Measurements from ENCODE around the gene PLSCR3. TPM values are rescaled to one million over a fixed set of nuclear protein-coding genes. Genes with fewer than 3 reads are reported as not detected.

Gene PLSCR3
- total and polyA plus RNA-seq, 10 donors, result 31.3 to 63.2 (median 46.1) TPM

DNA sequence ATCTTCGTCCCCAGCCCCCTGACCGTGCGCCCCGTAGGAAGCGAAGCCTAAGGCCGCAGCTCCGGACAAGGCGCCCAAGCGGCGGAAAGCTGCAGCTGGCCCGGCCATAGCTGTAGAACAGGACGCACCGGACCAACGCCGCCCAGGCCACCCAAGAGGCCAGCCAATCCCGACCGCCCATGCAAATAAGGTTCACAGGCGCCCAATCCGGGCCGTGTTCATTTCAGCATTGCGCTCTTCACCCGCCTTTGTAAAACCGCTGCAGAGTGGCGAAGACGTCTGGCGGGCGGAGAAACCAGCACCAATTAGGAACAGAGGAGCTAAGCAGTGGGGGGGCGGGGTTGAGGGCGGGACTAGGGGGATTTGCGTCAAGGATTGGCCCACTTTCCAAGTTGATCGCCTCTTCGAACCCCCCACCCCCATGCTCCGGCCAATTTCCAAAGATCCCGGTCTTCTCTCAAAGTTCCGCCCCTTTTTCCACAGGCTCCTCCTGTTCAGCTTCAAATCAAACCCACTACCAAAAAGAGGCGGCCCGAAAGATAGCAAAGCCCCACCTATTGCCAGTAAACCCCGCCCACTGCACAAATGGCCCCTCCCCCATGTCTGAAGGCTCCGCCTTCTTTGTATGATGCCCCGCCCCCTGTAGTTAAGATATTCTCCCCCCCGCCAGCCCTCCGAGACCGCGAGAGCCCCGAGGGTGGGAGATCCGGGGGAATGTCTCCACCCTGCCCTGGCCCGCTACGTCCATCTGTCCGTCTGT is 9.8 kb upstream of the PLSCR3 start, which contains the start of gene TMEM256:
TSS of gene TMEM256 (minus strand) at position 121 of the 760 bp plus-strand sequence. CDS start at position 108, 13 bp downstream.
- peak within 1 kb of the TSS; percentile 72 to 91 (median 83) for H3K27ac ChIP-seq
- H3K9me3 ChIP-seq, result no peaks in the 10 kb centered on the region
- H3K36me3 ChIP-seq, result no peaks in the 10 kb centered on the region
- TF ChIP-seq POLR2A (IDR thresholded peaks at IDR 0.05), result peak in 2 of 3 donors; percentile 10 to 89
- peak; percentile 96 to 98 (median 97) for TF ChIP-seq POLR2AphosphoS5 (IDR thresholded peaks at IDR 0.05)
- TF ChIP-seq, protein P1, sequence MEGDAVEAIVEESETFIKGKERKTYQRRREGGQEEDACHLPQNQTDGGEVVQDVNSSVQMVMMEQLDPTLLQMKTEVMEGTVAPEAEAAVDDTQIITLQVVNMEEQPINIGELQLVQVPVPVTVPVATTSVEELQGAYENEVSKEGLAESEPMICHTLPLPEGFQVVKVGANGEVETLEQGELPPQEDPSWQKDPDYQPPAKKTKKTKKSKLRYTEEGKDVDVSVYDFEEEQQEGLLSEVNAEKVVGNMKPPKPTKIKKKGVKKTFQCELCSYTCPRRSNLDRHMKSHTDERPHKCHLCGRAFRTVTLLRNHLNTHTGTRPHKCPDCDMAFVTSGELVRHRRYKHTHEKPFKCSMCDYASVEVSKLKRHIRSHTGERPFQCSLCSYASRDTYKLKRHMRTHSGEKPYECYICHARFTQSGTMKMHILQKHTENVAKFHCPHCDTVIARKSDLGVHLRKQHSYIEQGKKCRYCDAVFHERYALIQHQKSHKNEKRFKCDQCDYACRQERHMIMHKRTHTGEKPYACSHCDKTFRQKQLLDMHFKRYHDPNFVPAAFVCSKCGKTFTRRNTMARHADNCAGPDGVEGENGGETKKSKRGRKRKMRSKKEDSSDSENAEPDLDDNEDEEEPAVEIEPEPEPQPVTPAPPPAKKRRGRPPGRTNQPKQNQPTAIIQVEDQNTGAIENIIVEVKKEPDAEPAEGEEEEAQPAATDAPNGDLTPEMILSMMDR (IDR thresholded peaks at IDR 0.05 in 8 of 11, conservative IDR thresholded peaks at IDR 0.05 in 3 of 11), result peak in 2 of 11 experiments; percentile 27 to 47
- WGBS, 5 donors, result 0 to 1% (median 0%) methylated on average over 31 to 49 of the region's 49 CpGs
- H3K4me3 ChIP-seq, result peak within 1 kb of the TSS; percentile 46 to 90 (median 66)
- H3K27me3 ChIP-seq (replicated peaks in 1 of 7), result peaks cover 0 to 30% (median 7%) of the 10 kb centered on the region in 7 donors
- intact Hi-C loops (cut with DNase I; ENCODE audit: low total_unique reads), result no loop called here
- DNase-seq, result peak; percentile 98
- peaks cover 8 to 43% (median 26%) of the 10 kb centered on the region in 6 donors for H3K4me1 ChIP-seq

DNA sequence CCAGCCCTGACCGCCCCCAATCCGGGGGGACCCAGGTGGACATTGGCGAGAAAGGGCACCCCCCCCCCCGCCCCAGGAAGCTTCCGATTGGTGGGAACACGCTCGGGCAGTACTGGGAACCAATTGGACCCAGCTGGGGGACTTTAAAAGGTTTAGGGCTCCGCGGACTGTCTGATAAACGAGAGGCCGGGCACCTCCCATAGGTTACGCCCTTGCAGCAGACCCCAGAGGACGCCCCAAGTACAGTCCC is 9.3 kb upstream of the PLSCR3 start:
- intact Hi-C loops (cut with DNase I; ENCODE audit: low total_unique reads), result no loop called here
- TF ChIP-seq, protein P1 (IDR thresholded peaks at IDR 0.05 in 8 of 11, conservative IDR thresholded peaks at IDR 0.05 in 3 of 11), result peak in 1 of 11 experiments; percentile 7
- no peak for TF ChIP-seq POLR2A (IDR thresholded peaks at IDR 0.05)
- 0 to 1% (median 0%) methylated on average over 7 to 13 of the region's 13 CpGs for WGBS, 5 donors
- Histone ChIP-seq H3K36me3 (no peaks in the 10 kb centered on the region), H3K27me3 (replicated peaks in 1 of 7) (peaks cover 0 to 25% (median 7%) of the 10 kb centered on the region in 7 donors), H3K27ac (peak overlapping the region; percentile 72 to 91 (median 83)), H3K4me3 (peak overlapping the region; percentile 46 to 90 (median 66)), H3K9me3 (no peaks in the 10 kb centered on the region), H3K4me1 (peaks cover 8 to 43% (median 26%) of the 10 kb centered on the region in 6 donors)
- DNase-seq, result no peak

DNA sequence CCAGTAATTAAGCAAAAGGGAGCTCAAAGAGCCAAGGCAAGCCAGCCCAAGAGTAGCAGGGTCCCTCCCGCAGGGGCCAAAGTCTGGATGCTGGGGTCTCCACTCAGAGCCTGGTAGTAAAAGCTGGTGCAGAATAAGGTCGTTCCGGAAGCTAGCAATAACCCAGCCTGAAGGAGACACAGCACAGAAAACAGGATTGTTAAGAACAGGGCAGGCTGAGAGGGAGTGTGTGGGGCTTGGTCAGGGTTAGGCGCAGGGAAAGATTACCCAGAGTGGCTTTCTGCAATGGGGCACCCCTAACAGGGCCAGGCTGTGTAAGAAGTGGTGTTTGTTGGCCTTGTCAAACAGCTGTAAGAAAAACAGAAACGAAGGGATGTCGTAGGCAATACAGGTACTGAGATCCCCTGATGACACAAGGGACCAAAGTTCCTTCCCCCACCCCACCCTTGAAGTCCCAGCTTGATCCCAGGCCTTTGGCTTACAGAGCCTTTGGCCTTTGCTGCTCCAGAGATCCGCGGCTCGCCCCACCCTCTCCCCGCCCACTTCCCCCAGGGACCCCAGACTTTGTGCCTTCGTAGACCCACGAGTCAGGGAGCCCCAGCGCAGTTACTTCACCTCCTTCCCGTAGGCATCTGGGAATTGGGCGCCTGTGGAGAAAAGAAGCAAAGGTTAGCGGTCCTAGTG is 8.9 kb upstream of the PLSCR3 start:
- intact Hi-C loops (cut with DNase I; ENCODE audit: low total_unique reads), result no loop called here
- DNase-seq, result peak; percentile 84
- WGBS, 5 donors, result 17 to 26% (median 17%) methylated on average over 12 to 16 of the region's 16 CpGs
- Histone ChIP-seq H3K36me3 (no peaks in the 10 kb centered on the region), H3K4me1 (peaks cover 8 to 42% (median 26%) of the 10 kb centered on the region in 6 donors), H3K4me3 (peak overlapping the region; percentile 46 to 90 (median 66)), H3K9me3 (no peaks in the 10 kb centered on the region), H3K27ac (peak overlapping the region; percentile 72 to 91 (median 83)), H3K27me3 (replicated peaks in 1 of 7) (peaks cover 0 to 21% (median 7%) of the 10 kb centered on the region in 7 donors)
- TF ChIP-seq POLR2A (IDR thresholded peaks at IDR 0.05), result no peak
- TF ChIP-seq, protein P1 (IDR thresholded peaks at IDR 0.05 in 8 of 11, conservative IDR thresholded peaks at IDR 0.05 in 3 of 11), result no peak
- TF ChIP-seq POLR2AphosphoS5 (IDR thresholded peaks at IDR 0.05), result no peak

DNA sequence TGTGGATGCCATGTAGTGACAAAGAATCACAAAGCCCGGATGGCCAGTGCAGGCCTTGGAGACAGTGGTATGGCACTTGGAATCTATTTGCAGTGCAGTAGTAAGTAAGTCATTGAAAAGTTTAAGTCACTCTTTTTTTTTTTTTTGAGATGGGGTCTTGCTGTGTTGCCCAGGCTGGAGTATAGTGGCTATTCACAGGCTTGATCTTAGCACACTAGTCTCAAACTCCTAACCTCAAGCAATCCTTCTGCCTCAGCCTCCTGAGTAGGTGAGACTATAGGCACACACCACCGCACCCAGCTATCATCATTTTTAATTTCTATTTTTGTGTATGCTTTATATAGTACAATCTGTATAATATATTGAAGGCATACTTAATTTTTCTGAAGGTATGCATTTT is 4.3 kb upstream of the PLSCR3 start:
- H3K27ac ChIP-seq, result no peak overlapping the region
- H3K9me3 ChIP-seq, result no peaks in the 10 kb centered on the region
- no peak overlapping the region for H3K4me3 ChIP-seq
- H3K36me3 ChIP-seq, result no peaks in the 10 kb centered on the region
- peaks cover 9 to 37% (median 30%) of the 10 kb centered on the region in 6 donors for H3K4me1 ChIP-seq
- intact Hi-C loops (cut with DNase I; ENCODE audit: low total_unique reads), result no loop called here
- no peak for TF ChIP-seq POLR2A (IDR thresholded peaks at IDR 0.05)
- TF ChIP-seq, protein P1 (IDR thresholded peaks at IDR 0.05 in 8 of 11, conservative IDR thresholded peaks at IDR 0.05 in 3 of 11), result no peak
- WGBS, 5 donors, result 84 to 96% (median 90%) methylated on average over 2 of the region's 2 CpGs
- H3K27me3 ChIP-seq (replicated peaks in 1 of 7), result no peaks in the 10 kb centered on the region
- DNase-seq, result no peak
